Choroid plexus epithelial cell (primary cell): ENCODE data around the gene ZNF681.

Experiments
- DNase-seq: peaks from one replicate; pipeline ENCODE4 v3.0.0-alpha.2; 2010; ENCODE audit warnings: low read depth
- H3K4me3 ChIP-seq: 2 replicates; pipeline ENCODE4 v1.5.1; 2011; ENCODE audit warnings: low read depth, mild to moderate bottlenecking, control low read depth, low read length, moderate library complexity
- CTCF ChIP-seq: conservative IDR thresholded peaks from 2 replicates; pipeline ENCODE4 v1.5.1; 2011; ENCODE audit warnings: low read depth, mild to moderate bottlenecking, control low read depth, inconsistent platforms, low read length, moderate library complexity

The ZNF681 gene

GRCh38 chr19:23795462-23795861, 36.8 kb upstream of the ZNF681 start:
- DNase-seq = no peak
- TF ChIP-seq CTCF = no peak

GRCh38 chr19:23792784-23793183, 34.1 kb upstream of the ZNF681 start:
- TF ChIP-seq CTCF = no peak
- DNase-seq = no peak
- H3K4me3 ChIP-seq = no peak overlapping the region

More at GRCh38 chr19:23795462-23795861, 36.8 kb upstream of the ZNF681 start:
- H3K4me3 ChIP-seq = no peak overlapping the region

- H3K4me3 ChIP-seq = no peak overlapping the region
- DNase-seq = no peak
- no peak for TF ChIP-seq CTCF
Observed at GRCh38 chr19:23790641-23791488, 32.2 kb upstream of the ZNF681 start.

GRCh38 chr19:23789246-23789645, 30.6 kb upstream of the ZNF681 start:
- DNase-seq = no peak
- no peak for TF ChIP-seq CTCF
- H3K4me3 ChIP-seq = no peak overlapping the region

GRCh38 chr19:23788411-23788810, 29.7 kb upstream of the ZNF681 start:
- H3K4me3 ChIP-seq = no peak overlapping the region
- TF ChIP-seq CTCF = no peak
- DNase-seq = no peak

GRCh38 chr19:23787106-23787505, 28.4 kb upstream of the ZNF681 start:
- no peak for TF ChIP-seq CTCF
- H3K4me3 ChIP-seq = no peak overlapping the region
- DNase-seq = peak; percentile 71

GRCh38 chr19:23785982-23786381, 27.3 kb upstream of the ZNF681 start:
- no peak overlapping the region for H3K4me3 ChIP-seq
- peak; percentile 21 for DNase-seq
- no peak for TF ChIP-seq CTCF
